Right renal cortex interstitium (tissue), 3 donors: ENCODE results near the gene ALKBH5. TPM values are rescaled to one million over a fixed set of nuclear protein-coding genes. Genes with fewer than 3 reads are reported as not detected.

ENCODE experiments used
- DNase-seq, 3 donors: peaks; one replicate each; pipeline ENCODE4 v3.0.0-alpha.2; 2013; ENCODE audit warnings: low read depth in 3 of 3, low spot score in 2 of 3
- polyA plus RNA-seq, 3 donors: library from polyadenylated mRNA; unstranded; fragments of 120-200 nt; gene quantifications; one replicate each; pipeline ENCODE4 v1.2.1, GENCODE V29; 2013; ENCODE audit not compliant: insufficient read length in 3 of 3

The ALKBH5 gene
- polyA plus RNA-seq, 3 donors, result 59.6 to 66.0 (median 63.8) TPM

DNA sequence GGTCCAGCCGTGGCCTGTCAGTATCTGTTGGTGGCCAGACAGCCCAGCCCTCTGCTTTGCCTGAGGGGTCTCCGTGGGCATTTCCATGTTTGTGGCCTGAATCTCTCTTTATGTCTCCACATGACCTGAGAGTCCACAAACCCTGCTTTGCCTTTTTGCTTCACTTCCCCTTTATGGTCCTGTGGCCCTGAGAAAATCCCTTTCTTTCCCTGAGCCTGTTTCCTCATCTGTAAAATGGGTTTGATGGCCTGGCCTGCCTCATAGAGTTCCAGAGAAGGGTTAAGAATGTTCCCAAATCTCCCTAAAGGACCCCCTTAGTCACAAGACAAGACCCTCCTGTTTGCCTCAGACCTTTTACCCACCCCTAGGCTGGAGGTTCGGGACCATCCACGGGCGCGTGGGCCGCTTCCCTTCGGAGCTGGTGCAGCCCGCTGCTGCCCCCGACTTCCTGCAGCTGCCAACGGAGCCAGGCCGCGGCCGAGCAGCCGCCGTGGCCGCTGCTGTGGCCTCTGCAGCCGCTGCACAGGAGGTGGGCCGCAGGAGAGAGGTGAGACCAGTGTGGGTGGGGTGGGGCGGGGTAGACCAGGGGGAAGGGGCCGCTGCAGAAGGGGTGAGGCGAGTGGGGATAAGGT lies 26.2 kb upstream of the ALKBH5 start:
- DNase-seq, result no peak

DNA sequence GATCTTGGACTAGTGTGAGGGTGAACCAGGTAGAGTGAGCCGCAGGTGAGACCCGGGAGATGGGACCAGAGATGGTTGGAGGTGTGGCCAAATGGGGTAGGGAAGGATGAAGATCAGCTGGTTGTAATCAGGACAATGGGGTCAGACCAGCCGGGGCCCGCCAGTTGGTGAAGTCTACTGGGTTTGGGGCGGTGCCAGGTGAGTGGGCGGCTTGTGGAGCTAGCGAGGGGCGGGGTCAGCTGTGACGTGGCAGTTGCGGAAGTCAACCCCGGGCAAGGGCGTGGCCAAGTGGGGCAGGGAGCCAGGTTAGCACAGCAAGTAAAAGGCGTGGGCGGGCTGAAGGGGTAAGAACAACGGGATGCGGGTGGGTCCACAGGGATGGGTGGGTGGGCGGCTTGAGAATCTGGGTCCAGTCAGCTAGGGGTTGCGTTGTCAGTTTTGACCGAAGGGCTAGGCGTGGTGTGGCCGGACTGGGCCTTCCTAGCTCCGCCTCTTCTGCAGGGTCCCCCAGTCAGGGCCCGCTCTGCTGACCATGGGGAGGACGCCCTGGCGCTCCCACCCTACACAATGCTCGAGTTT lies 25.5 kb upstream of the ALKBH5 start:
- DNase-seq, result peak in 2 of 3 donors; percentile 61 to 68

DNA sequence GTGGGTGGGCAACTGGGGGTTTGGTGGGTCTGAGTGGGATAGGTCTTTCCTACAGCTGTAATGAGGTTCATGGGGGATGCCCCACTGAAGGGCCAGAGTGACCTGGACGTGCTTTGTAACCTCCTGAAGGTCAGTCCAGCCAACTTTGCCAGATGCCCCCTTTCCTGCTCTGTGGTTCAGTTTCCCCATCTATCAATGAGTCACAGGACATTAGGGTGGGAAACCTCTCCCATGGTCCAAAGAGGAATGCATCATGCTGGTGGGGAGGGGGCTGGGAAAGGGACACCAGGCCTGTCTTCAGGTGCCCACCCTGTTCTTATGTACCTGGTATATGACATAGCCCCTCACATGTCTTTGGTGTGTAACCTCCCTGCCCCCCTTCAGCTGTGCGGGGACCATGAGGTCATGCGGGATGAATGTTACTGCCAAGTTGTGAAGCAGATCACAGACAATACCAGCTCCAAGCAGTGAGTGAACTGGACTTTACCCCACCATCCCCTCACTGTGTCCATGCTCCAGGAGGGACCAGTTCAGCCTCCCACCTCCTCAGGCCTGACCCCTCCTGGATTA lies 24.0 kb upstream of the ALKBH5 start:
- DNase-seq, result no peak

DNA sequence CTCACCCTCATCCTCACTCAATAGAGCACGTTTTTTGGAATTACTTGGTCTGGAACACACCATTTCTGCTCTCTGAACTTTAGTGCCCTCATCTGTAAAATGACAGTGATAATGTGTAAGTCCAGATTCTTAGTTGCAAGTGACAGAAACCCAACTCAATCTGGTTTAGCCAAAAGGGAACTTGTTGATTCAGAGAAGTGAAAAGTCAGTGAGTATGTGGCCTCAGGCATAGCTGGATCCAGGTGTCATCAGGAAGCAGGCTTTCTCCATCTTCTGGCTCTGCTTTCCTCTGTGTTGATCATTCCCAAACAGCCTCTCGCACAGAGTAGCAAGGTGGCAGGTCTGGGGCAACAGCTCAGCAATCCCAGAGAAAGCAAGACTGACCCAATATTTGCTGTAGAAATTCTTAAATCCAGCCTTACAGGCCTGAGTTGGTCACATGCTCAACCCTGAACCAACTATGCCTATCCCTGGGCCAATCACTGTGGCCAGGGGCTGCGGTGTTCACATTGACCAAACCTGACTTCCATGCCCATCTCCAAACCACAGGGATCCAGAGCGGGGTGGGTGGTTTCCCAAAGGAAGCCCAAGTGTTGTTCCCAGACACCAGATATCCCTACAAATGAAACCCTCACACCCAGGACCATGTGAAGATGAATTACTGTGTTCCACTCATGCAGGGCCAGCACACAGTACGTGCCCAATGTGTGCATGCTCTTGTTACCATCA lies 23.3 kb upstream of the ALKBH5 start:
- no peak for DNase-seq

DNA sequence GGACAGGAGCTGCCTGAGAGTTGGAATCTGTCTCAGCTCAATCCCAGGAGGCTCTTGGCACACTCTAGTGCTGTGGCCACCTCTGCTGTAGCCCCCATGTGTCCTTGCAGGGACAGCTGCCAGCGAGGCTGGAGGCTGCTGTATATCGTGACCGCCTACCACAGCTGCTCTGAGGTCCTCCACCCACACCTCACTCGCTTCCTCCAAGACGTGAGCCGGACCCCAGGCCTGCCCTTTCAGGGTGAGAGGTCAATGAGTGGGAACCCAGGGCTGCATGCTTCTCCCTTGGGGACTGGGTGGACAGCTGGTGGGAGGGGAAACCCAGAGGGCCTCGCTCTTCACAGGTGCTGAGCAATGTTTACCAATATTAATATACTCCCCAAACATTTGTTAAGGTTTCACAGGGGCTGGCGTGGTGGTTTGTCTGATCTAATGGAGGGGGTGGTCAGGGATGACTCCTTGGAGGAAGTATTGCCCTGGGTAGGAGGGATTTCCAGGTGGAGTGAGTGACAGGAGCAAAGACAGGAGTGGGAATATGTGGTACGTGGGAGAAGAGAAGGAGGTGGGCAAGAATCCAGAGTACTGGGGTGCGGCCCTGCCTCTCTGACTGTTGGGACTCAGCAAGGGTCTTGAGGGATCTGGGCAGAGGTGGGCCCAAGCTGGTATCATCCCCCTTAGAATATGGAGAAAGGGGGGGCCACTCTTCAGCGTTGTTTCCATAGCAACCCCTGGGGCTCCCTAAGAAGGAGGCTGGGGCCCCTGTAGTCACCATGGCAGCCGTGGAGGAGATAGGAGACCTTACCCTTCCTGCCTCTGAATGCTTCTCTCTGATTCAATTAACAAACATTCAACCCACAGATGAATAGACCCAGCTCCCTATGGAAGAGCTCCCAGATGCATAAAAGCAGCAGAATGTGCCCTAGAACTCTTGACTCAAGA lies 22.2 kb upstream of the ALKBH5 start:
- no peak for DNase-seq

DNA sequence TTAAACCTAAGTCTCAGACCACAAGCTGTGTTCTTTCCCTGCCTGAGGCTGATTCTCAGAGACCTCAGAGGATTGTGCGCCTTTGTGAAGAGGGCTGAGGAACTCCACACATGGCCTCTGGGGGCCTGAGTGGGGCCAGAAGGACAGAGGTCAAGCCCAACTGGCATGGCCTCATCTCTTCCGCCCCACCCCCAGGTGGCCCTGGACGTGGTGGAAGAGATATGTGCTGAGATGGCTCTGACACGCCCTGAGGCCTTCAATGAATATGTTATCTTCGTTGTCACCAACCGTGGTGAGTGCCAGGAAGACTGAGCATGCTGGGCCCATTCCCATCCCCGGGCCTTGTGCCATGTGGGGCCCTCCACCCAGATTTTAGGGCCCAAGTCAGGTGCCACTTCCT lies 20.1 kb upstream of the ALKBH5 start:
- no peak for DNase-seq

DNA sequence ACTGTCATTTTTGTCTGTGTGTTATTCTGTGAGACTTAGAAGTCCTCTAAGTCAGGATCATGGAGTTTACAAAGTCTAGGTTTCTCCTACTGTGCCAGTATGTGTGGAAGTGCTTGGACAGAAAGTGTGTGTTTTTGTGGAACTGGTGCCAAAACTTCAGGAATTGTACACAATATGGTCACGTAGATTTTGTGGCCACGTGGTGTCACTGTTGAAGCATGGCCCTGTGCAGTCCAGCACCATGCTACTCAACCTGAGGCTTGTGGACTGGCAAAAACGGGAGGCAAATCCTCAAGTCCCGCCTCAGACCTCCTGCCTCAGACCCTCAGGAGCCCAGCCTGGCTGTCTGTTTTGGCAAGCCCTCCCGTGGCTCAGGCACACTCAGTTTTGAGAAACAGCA lies 16.7 kb upstream of the ALKBH5 start:
- DNase-seq, result no peak

DNA sequence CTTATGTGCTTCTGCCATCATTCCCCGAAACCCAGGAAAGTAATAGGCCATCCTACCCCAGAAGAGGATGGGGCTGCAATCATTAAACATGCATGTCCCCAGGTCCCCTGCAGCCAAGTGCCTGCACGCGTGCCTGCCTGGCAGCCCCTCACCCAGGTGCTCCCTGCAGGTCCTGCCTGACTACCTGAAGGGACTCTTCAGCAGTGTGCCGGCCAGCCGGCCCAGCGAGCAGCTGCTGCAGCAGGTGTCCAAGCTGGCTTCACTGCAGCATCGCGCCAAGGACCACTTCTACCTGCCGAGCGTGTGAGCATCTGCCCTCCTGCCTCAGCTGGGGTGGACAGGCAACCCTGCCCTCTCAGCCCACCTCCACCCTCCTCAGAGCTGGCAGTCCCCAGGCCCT lies 16.2 kb upstream of the ALKBH5 start:
- no peak for DNase-seq

DNA sequence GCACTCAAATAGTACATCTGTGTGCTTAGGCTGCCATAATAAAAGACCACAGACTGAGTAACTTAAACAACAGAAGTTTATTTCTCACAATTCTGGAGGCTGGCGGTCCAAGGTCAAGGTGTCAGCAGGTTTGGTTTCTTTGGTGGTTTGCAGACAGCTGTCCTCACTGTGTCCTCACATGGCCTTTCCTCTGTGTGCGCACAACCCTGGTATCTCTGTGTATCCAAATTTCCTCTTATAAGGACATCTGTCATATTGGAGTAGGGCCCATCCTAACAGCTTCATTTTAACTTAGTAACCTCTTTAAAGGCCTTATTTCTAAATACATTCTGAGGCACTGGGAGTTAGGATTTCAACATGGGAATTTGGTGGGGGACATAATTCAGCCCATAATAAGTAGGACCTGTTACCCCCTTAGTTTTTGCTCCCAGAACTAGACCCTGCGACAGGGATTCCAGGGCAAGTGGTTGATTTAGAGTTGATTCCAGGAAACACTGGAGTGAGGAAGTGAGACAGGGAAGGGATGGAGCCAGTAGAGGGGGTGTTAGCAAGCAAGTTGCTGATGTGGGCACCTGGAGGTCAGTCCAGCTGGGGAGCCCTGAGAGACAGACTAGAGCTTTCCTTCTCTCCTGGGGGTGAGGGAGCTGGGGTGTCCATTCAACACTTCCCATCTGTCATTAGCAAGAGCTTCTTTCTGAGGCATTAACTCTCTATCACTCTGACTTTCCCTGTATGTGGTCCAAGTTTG lies 10.9 kb upstream of the ALKBH5 start:
- DNase-seq, result no peak

DNA sequence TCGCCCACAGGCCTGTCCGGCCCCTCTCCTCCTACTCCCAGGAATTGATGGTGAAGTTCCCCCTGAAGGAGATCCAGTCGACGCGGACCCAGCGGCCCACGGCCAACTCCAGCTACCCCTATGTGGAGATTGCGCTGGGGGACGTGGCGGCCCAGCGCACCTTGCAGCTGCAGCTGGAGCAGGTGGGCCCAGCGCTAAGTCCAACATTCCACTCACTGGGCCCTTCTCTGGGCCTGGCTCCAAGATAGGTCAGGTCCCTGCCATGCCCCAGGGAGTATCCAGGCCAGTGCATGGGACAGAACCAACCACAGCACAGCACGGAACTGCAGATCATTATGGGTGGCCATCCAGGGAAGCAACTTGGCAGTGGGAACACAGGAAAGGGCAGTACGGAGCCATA lies 9.9 kb upstream of the ALKBH5 start:
- no peak for DNase-seq

DNA sequence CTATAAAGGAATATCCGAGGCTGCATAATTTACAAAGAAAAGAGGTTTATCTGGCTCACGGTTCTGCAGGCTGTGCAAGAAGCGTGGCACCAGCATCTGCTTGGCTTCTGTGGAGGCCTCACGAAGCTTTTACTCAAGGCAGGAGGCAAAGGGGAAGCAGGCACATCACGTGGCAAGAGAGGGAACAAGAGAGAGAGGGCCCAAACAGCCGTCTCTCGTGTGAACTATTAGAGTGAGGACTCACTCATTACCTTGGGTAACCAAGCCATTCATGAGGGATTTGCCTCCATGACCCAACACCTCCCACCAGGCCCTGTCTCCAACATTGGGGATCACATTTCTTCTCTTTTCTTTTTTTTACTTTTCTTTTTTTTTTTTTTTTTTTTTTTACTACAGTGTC lies 7.5 kb upstream of the ALKBH5 start:
- DNase-seq, result no peak

DNA sequence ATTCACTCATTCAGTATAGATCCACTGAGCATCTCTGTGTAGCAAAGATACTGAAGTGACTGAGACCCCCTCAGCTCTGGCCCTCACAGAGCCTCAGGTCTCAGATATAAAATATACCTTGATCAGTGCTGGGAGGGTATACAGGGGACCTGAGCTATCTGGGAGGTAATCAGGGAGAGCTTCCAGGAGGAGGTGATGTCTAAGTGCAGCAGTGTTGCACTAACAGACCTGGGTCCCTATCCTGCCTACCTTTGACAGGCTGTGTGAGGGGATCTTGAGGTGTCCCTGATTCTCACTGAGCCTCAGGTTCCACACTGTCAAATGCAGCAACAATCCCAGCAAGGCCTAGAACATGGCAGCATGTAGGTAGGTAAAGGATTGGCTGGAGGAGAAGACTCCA lies 6.5 kb upstream of the ALKBH5 start:
- no peak for DNase-seq

DNA sequence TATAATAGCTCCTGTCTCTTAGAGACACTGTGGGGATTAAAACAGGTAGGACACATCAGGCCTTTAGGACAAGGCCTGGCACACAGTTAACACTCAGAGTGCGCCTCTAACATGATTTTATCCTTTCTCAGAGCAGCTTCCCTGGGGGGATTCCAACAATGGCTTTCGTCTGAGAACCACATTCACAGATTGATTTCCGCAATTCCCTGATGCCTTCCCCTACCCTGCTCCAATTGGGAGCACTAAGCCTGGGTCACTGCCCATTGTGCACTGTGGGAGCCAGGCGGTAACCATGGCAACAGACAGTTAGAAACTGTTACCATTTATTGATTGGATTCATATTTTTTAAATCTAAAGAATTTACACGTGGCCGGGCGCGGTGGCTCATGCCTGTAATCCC lies 5.9 kb upstream of the ALKBH5 start:
- no peak for DNase-seq

DNA sequence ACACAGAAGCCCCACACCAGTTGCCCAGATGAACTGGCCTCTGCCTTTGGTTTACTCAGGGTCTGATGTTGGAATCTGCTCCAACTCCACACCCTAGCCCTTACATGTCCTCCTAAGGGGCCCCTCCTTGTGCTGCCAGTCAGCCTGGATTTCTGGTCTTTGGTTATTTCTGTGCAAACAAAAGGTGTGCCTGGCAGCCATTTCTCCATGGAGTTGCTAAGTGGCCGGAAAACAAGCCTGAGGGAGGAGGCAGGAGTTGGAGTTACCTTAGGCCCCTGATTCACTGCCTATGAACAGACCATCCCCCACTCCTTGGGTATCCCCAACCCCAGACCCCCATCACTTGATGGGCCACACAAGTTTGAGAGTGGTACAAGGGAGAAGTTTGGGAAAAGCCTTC lies 4.4 kb upstream of the ALKBH5 start:
- DNase-seq, result no peak

DNA sequence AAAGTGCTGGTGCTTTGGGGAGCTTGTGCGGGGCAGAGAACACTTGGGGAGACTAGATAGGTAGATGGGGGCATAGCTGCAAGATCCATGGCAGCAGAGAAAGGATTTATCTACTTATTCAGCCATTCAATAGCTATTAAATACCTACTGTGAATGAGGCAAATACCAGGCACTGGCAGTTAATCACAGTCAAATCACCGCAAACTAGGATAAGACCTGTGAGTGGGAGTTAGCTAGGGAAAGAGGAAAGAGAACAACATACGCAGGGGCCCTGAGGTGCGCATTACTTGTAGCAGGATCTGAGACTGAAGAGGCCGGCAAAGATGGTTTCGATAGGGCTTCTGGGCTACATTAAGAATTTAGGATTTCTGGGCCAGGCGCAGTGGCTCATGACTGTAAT lies 3.8 kb upstream of the ALKBH5 start:
- DNase-seq, result no peak

DNA sequence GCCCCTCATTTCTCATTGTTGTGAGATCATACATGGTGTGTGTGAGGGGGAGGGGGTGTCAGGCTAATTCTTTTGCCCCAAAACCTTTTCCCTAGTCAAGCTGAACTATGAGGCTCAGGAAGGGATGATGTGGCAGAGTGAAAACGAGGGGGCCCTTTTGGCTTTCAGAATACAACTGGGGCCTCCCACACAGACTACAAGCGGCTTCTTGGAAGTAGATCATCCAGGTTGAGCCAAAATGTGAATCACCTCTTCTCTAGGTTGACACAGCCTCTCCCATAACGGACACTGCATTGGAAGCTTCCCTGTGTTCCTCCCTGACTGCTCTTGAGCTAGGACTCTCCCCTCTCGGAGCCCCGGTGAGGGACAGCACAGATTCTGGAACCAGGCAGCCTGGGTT lies 2.3 kb upstream of the ALKBH5 start:
- DNase-seq, result no peak

DNA sequence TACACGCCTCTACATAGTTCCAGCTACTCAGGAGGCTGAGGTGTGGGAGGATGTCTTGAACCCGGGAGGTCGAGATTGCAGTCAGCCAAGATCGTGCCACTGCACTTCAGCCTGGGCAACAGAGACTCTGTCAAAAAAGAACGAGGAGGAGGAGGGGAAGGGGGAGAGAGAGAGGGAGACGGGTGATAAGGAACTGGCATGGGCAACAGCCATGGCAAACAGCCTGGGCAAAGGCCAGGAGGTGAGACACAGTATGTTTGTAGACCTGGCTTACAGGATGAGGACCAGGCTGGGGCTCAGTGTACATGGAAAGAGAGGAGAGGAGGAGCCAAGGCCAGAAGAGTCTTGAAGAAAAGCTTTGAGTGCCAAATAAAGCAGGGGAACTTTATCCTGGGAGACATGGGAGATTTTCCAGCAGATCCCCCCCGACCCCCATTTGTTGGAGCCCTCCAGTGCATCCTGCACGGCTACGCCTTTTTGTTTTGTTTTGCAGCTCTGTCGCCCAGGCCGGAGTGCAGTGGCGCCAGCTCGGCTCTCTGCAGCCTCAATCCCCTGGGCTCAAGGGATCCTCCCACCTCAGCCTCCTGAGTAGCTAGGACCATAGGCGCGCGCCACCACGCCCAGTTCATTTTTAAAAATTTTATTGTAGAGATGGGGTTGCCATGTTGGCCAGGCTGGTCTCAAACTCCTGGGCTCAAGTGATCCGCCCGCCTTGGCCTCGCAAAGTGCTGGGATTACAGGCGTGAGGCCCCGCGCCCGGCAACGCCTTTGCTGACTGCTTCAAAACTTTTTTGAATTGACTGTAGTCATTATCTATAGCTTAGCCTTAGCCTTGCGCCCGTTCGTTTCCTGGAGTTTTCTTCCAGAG lies 1.3 kb upstream of the ALKBH5 start:
- DNase-seq, result peak in 1 of 3 donors; percentile 19

DNA sequence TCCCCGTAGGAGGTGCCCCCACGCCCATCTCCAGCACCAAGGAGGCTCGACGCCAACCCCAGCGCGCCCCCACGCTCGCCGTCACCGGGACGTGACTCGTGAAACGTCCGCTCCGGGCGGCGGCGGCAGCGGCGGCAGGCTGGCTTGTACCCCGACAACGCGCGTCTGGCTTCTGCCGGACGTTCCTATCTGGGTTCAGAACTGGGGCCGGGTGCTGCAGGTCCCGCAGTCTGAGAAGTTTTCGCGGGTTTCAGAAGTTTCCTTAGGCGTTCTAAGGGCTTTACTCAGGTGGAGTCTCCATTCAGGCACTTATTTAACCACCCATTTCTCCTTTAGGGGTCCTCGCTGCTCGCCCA lies 672 bp upstream of the ALKBH5 start:
- DNase-seq, result peak in 1 of 3 donors; percentile 59
